OCI-LY7 (cell line): ENCODE results near the gene GPBAR1.

ENCODE experiments used
- EZH2phosphoT487 ChIP-seq: fragments of 200-600 bp; sonication (generic); IDR thresholded peaks from 2 replicates; pipeline ENCODE4 v1.6.1; 2018; ENCODE audit warnings: low read depth, borderline replicate concordance, mild to moderate bottlenecking, mixed run types, antibody characterized with exemption, low read length, moderate library complexity, mixed read lengths
- TF ChIP-seq, protein P1 (sequence below): fragments of 200-600 bp; sonication (generic); conservative IDR thresholded peaks from 2 replicates; pipeline ENCODE4 v1.5.1; 2014; ENCODE audit warnings: mild to moderate bottlenecking, antibody characterized with exemption, low read length, moderate library complexity, mixed read lengths

DNA sequence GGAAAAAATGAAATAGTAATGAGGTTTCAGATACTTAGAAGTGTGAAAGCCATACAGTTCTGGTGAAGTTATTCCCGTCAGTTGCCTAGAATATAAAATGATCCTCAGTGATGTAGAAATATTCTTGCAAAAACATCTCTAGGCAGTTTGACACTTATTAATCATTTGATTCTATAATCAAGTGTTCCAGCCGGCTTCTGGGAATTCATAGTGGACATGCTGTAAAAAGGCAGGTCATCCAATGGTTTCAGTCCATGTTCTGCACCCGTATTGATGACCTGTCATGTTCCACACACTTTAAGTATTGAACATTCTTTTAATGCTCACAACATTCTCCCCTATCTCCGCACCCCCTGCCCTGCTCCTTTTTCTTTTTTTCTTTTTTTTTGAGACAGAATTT, 24.0 kb upstream of the GPBAR1 start:
- TF ChIP-seq, protein P1, sequence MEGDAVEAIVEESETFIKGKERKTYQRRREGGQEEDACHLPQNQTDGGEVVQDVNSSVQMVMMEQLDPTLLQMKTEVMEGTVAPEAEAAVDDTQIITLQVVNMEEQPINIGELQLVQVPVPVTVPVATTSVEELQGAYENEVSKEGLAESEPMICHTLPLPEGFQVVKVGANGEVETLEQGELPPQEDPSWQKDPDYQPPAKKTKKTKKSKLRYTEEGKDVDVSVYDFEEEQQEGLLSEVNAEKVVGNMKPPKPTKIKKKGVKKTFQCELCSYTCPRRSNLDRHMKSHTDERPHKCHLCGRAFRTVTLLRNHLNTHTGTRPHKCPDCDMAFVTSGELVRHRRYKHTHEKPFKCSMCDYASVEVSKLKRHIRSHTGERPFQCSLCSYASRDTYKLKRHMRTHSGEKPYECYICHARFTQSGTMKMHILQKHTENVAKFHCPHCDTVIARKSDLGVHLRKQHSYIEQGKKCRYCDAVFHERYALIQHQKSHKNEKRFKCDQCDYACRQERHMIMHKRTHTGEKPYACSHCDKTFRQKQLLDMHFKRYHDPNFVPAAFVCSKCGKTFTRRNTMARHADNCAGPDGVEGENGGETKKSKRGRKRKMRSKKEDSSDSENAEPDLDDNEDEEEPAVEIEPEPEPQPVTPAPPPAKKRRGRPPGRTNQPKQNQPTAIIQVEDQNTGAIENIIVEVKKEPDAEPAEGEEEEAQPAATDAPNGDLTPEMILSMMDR: no peak
- TF ChIP-seq EZH2phosphoT487: no peak
